K562 (cell line): ENCODE measurements around the gene SLC1A5. TPM values are rescaled to one million over a fixed set of nuclear protein-coding genes. Genes with fewer than 3 reads are reported as not detected.

ENCODE experiments used
- CHD2 ChIP-seq: IDR thresholded peaks from 2 replicates; pipeline ENCODE4 v1.6.1; 2011; ENCODE audit warnings: low read depth, low read length
- MBD2 ChIP-seq: sonication (generic); IDR thresholded peaks from 2 replicates; pipeline ENCODE4 v1.6.1; 2016; ENCODE audit warnings: low read depth, borderline replicate concordance
- OTX1 ChIP-seq: fragments of 450-650 bp; formaldehyde crosslinking; IDR thresholded peaks from 2 replicates; pipeline ENCODE4 v1.4.0; 2022; ENCODE audit warnings: mild to moderate bottlenecking
- SRSF1 ChIP-seq: fragments of 200-400 bp; formaldehyde crosslinking; IDR thresholded peaks from 2 replicates; pipeline ENCODE4 v1.6.1; 2017; ENCODE audit warnings: mild to moderate bottlenecking, low read depth, low read length, moderate library complexity
- SRSF3 ChIP-seq: fragments of 200-400 bp; formaldehyde crosslinking; IDR thresholded peaks from 2 replicates; pipeline ENCODE4 v1.6.1; 2016; ENCODE audit warnings: mild to moderate bottlenecking, low read length, moderate library complexity; ENCODE audit not compliant: insufficient read depth
- ZNF354B ChIP-seq: fragments of 250-450 bp; sonication (Bioruptor Pico); IDR thresholded peaks from 2 replicates; pipeline ENCODE4 v1.4.0; 2020
- polyA plus RNA-seq, 8 experiments: library from polyadenylated mRNA; depleted of rRNA in 4 of 8; stranded (reverse) in 5 of 8; unstranded in 3 of 8; fragments of >200 nt; fragmentation: Nextera tagmentation in 2 of 8; fragmentation: Illumina TruSeq in 1 of 8; extraction: Ambion mirVana in 2 of 8; extraction: Trizol in 1 of 8; gene quantifications; 2 replicates each; pipeline versions ENCODE4 v1.2.1 to v1.2.3, GENCODE V29; 2011 to 2014; ENCODE audit warnings: inconsistent platforms in 1 of 8, missing spikeins in 1 of 8
- total RNA-seq, 7 experiments: library from RNA; depleted of rRNA in 6 of 7; stranded (reverse); fragments of >200 nt in 6 of 7; fragmentation: Illumina TruSeq in 2 of 7; extraction: Trizol in 2 of 7; gene quantifications; 2 replicates each; pipeline versions ENCODE4 v1.2.1 to v1.2.3, GENCODE V29; 2011 to 2021; ENCODE audit warnings: low replicate concordance in 1 of 7
- TF ChIP-seq, protein P1 (sequence below): fragments of 250-450 bp; sonication (Bioruptor Pico); IDR thresholded peaks from 2 replicates; pipeline ENCODE4 v1.4.0; 2020
- TF ChIP-seq, protein P2 (sequence below), 2 experiments: fragments of 450-650 bp; formaldehyde crosslinking in 1 of 2; IDR thresholded peaks; 2 replicates each; pipeline versions ENCODE4 v1.4.0 to v1.6.1; 2014 to 2020; ENCODE audit warnings: mild to moderate bottlenecking in 2 of 2, borderline replicate concordance in 1 of 2, low read depth in 1 of 2
- TF ChIP-seq, protein P3 (sequence below): sonication (generic); formaldehyde crosslinking; IDR thresholded peaks from 2 replicates; pipeline ENCODE4 v1.8.0; 2022; ENCODE audit warnings: mild to moderate bottlenecking, missing genetic modification reagents

The SLC1A5 gene
- total and polyA plus RNA-seq, 9 of the 15 experiments (the other 6 are each of a cell fraction or from before 2014, with no cell fraction given) = 31.2 to 417 (median 134) TPM

GRCh38 chr19:46791944-46792343 is 3.5 kb upstream of the SLC1A5 start (continued):
- TF ChIP-seq SRSF1 = no peak
- TF ChIP-seq, protein P1, sequence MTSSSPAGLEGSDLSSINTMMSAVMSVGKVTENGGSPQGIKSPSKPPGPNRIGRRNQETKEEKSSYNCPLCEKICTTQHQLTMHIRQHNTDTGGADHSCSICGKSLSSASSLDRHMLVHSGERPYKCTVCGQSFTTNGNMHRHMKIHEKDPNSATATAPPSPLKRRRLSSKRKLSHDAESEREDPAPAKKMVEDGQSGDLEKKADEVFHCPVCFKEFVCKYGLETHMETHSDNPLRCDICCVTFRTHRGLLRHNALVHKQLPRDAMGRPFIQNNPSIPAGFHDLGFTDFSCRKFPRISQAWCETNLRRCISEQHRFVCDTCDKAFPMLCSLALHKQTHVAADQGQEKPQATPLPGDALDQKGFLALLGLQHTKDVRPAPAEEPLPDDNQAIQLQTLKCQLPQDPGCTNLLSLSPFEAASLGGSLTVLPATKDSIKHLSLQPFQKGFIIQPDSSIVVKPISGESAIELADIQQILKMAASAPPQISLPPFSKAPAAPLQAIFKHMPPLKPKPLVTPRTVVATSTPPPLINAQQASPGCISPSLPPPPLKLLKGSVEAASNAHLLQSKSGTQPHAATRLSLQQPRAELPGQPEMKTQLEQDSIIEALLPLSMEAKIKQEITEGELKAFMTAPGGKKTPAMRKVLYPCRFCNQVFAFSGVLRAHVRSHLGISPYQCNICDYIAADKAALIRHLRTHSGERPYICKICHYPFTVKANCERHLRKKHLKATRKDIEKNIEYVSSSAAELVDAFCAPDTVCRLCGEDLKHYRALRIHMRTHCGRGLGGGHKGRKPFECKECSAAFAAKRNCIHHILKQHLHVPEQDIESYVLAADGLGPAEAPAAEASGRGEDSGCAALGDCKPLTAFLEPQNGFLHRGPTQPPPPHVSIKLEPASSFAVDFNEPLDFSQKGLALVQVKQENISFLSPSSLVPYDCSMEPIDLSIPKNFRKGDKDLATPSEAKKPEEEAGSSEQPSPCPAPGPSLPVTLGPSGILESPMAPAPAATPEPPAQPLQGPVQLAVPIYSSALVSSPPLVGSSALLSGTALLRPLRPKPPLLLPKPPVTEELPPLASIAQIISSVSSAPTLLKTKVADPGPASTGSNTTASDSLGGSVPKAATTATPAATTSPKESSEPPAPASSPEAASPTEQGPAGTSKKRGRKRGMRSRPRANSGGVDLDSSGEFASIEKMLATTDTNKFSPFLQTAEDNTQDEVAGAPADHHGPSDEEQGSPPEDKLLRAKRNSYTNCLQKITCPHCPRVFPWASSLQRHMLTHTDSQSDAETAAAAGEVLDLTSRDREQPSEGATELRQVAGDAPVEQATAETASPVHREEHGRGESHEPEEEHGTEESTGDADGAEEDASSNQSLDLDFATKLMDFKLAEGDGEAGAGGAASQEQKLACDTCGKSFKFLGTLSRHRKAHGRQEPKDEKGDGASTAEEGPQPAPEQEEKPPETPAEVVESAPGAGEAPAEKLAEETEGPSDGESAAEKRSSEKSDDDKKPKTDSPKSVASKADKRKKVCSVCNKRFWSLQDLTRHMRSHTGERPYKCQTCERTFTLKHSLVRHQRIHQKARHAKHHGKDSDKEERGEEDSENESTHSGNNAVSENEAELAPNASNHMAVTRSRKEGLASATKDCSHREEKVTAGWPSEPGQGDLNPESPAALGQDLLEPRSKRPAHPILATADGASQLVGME (CRISPR knock-in tag) = no peak
- TF ChIP-seq ZNF354B (CRISPR knock-in tag) = no peak
- TF ChIP-seq SRSF3 = no peak
- TF ChIP-seq MBD2 = no peak
- TF ChIP-seq OTX1 (CRISPR knock-in tag) = no peak
- TF ChIP-seq, protein P2, sequence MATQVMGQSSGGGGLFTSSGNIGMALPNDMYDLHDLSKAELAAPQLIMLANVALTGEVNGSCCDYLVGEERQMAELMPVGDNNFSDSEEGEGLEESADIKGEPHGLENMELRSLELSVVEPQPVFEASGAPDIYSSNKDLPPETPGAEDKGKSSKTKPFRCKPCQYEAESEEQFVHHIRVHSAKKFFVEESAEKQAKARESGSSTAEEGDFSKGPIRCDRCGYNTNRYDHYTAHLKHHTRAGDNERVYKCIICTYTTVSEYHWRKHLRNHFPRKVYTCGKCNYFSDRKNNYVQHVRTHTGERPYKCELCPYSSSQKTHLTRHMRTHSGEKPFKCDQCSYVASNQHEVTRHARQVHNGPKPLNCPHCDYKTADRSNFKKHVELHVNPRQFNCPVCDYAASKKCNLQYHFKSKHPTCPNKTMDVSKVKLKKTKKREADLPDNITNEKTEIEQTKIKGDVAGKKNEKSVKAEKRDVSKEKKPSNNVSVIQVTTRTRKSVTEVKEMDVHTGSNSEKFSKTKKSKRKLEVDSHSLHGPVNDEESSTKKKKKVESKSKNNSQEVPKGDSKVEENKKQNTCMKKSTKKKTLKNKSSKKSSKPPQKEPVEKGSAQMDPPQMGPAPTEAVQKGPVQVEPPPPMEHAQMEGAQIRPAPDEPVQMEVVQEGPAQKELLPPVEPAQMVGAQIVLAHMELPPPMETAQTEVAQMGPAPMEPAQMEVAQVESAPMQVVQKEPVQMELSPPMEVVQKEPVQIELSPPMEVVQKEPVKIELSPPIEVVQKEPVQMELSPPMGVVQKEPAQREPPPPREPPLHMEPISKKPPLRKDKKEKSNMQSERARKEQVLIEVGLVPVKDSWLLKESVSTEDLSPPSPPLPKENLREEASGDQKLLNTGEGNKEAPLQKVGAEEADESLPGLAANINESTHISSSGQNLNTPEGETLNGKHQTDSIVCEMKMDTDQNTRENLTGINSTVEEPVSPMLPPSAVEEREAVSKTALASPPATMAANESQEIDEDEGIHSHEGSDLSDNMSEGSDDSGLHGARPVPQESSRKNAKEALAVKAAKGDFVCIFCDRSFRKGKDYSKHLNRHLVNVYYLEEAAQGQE (IDR thresholded peaks at IDR 0.05; ENCODE audit: borderline replicate concordance) = no peak
- TF ChIP-seq, protein P2 (CRISPR knock-in tag; IDR thresholded peaks at IDR 0.05; ENCODE audit: low read depth) = no peak
- TF ChIP-seq, protein P3, sequence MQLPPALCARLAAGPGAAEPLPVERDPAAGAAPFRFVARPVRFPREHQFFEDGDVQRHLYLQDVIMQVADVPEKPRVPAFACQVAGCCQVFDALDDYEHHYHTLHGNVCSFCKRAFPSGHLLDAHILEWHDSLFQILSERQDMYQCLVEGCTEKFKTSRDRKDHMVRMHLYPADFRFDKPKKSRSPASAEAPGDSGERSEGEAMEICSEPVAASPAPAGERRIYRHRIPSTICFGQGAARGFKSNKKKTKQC (CRISPR knock-in tag) = no peak
- TF ChIP-seq CHD2 = no peak
